ENCODE data around the gene NEURL3. TPM values are rescaled to one million over a fixed set of nuclear protein-coding genes. Genes with fewer than 3 reads are reported as not detected.

Gene NEURL3
- total and polyA plus RNA-seq, 2 of the 8 experiments (the other 6 are each of a cell fraction or from before 2014, with no cell fraction given): not detected

DNA sequence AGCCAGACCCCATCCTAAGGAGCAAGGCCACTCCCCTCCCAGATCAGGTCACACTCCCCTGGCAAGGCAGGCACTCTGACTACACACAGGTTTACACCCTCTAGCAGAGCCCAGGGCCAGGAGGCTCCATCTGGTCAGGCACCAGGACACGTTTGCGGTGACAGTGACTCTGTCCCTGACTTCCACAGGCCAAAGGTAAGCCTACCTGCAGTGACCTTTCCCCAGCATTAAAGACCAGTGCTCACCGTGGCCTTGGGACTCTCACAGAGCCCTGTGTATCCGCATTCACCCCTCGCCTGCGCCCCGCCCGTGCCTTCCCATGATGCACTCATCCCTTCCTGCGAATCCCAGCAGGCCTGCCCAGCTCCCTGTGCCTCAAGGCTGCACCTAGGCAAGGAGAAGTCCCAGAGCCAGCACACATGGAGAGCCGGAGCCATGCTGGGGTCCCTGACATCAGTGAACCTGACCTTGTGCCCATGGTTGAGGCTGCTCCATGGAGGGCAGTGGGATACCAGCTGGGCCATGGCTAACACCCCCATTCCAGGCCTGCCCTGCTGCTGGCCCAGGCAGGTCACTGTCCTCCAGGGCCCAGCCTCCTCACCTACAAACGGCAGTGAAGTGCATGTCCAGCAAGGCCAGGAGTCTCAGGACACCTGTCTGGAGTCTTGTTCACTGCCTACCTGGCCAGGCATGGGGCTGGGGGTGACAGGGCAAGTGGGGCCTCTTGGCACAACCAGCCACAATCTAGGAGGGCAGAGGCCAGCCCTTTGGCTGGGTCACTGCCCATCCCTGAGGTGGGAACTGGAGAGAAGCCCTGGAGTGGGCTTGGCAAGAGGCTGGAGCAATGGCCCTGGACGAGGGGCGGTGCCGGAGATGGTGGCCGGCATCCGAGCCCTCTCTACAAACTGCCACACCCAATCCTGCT lies 3.0 kb downstream of the NEURL3 start:
- TF ChIP-seq RNF2 (IDR thresholded peaks at IDR 0.05; ENCODE audit: borderline replicate concordance, low read depth, low read length, missing control alignments, poor library complexity, severe bottlenecking): no peak
- Histone ChIP-seq H3K36me3 (ENCODE audit: control insufficient read depth in 2 of 4, insufficient read depth in 4 of 4, low read length in 3 of 4) (no peaks in the 10 kb centered on the region), H3K27ac (ENCODE audit: low read depth, low read length) (no peak overlapping the region), H2AK5ac (ENCODE audit: low read depth, low read length) (no peak overlapping the region), H3K9me3 (ENCODE audit: insufficient read depth in 2 of 2, low read depth in 1 of 2, low read length in 1 of 2) (no peaks in the 10 kb centered on the region), H3K9ac (replicated peaks in 1 of 4; ENCODE audit: extremely low read depth in 1 of 4, low read depth in 3 of 4, low read length in 3 of 4) (no peak overlapping the region), H3K4me1 (replicated peaks in 1 of 4; ENCODE audit: control insufficient read depth in 3 of 4, insufficient read depth in 4 of 4, low read length in 3 of 4) (peaks cover 0 to 3% (median 0%) of the 10 kb centered on the region in 4 experiments; a peak in 1 of 7 replicates), H3K27me3 (replicated peaks in 1 of 4; ENCODE audit: control insufficient read depth in 3 of 4, extremely low read depth in 1 of 4, insufficient read depth in 3 of 4, low read length in 3 of 4) (no peaks in the 10 kb centered on the region), H4K20me1 (replicated peaks in 1 of 2; ENCODE audit: control insufficient read depth in 1 of 2, insufficient read depth in 2 of 2, low read length in 2 of 2) (no peaks in the 10 kb centered on the region), H4K91ac (replicated peaks; ENCODE audit: insufficient read length, low read length) (no peak overlapping the region), H3K14ac (ENCODE audit: insufficient read length) (no peak overlapping the region), H2AFZ (ENCODE audit: low read length) (peak overlapping the region; percentile 91; the same call in 1 of the 2 replicates), H2BK12ac (ENCODE audit: low read depth, low read length) (no peak overlapping the region), H2BK120ac (replicated peaks; ENCODE audit: low read depth, low read length) (no peak overlapping the region), H3K79me1 (ENCODE audit: low read depth, low read length) (no peaks in the 10 kb centered on the region), H3K4me3 (ENCODE audit: extremely low read depth in 1 of 4, insufficient read depth in 2 of 4, low read depth in 3 of 4, low read length in 4 of 4) (no peak overlapping the region), H3K4me2 (ENCODE audit: insufficient read depth in 1 of 2, low read depth in 2 of 2, low read length in 2 of 2) (no peak overlapping the region), H4K5ac (ENCODE audit: insufficient read length, low read depth, low read length) (no peak overlapping the region), H3K79me2 (ENCODE audit: control insufficient read depth in 1 of 2, insufficient read depth in 2 of 2, low read length in 2 of 2) (no peaks in the 10 kb centered on the region), H3K23me2 (ENCODE audit: low read depth, low read length) (no peaks in the 10 kb centered on the region), H2BK20ac (ENCODE audit: low read length) (no peak overlapping the region), H3K23ac (ENCODE audit: insufficient read length) (no peak overlapping the region), H2BK15ac (ENCODE audit: low read length) (no peak overlapping the region), H2BK5ac (ENCODE audit: low read depth, low read length) (no peak overlapping the region), H3K4ac (replicated peaks; ENCODE audit: insufficient read length, low read depth, low read length) (no peak overlapping the region), H4K8ac (ENCODE audit: extremely low read depth, insufficient read depth, low read length) (0 out of 2 replicates have a peak overlapping the region, but pooled peaks have one; percentile 43), H3K56ac (replicated peaks; ENCODE audit: insufficient read length, low read depth, low read length) (no peak overlapping the region), H3K18ac (ENCODE audit: extremely low read depth, low read length) (no peak overlapping the region)
- CTCF ChIA-PET (ENCODE audit: partially characterized antibody): interaction anchor here (0.6 to 1.7 kb wide), 2 partner anchors 24 to 95 kb away, joined by 3 to 5 read pairs; no protein-coding TSS in a partner anchor
- FAIRE-seq: no peak
- POLR2A ChIA-PET (ENCODE audit: partially characterized antibody): no interaction called here
- DNase-seq (ENCODE audit: low read depth in 1 of 2, low spot score in 2 of 2): peak in 1 of 2 experiments; percentile 44
- 87% methylated on average over 15 of the region's 16 CpGs; no CpG with 5 or more reads in 1 of the 2 experiments for WGBS, 2 experiments (ENCODE audit: extremely low coverage in 1 of 2, insufficient coverage in 1 of 2, insufficient read length in 1 of 2, insufficient replicate concordance in 2 of 2, low coverage in 1 of 2, low lambda C conversion rate in 2 of 2, missing lambda C conversion rate in 1 of 2)

Data from H1 (cell line).